Upper lobe of right lung (tissue), 1 donor: ENCODE measurements around the gene IL1RAPL1. TPM values are rescaled to one million over a fixed set of nuclear protein-coding genes. Genes with fewer than 3 reads are reported as not detected.
"Not testable (repeated sequence)": the region's sequence is repeated elsewhere in the genome, so short reads cannot be mapped to it uniquely, and the experiment has no call there.

ENCODE experiments used
- ATAC-seq: fragments of 200-7000 bp; cut with Tn5 transposase; one replicate; pipeline ENCODE4 v1.9.1; 2020; ENCODE audit warnings: mild to moderate bottlenecking, moderate library complexity
- DNase-seq: peaks from one replicate; pipeline ENCODE4 v3.0.0-alpha.2; 2020
- H3K27ac ChIP-seq: fragments of 200-600 bp; one replicate; pipeline ENCODE4 v1.8.0; 2022
- H3K27me3 ChIP-seq: fragments of 200-600 bp; one replicate; pipeline ENCODE4 v1.8.0; 2022; ENCODE audit warnings: mild to moderate bottlenecking
- H3K36me3 ChIP-seq: fragments of 200-600 bp; one replicate; pipeline ENCODE4 v1.8.0; 2022
- H3K4me1 ChIP-seq: fragments of 200-600 bp; one replicate; pipeline ENCODE4 v1.8.0; 2022
- H3K4me3 ChIP-seq: fragments of 200-600 bp; one replicate; pipeline ENCODE4 v1.8.0; 2022; ENCODE audit warnings: mild to moderate bottlenecking
- H3K9me3 ChIP-seq: fragments of 200-600 bp; one replicate; pipeline ENCODE4 v1.8.0; 2022
- intact Hi-C: fragments of 100-400 bp; cut with DNase I; formaldehyde crosslinking; loops from one replicate; pipeline ENCODE4 v1.11.0; 2022
- total RNA-seq: library from RNA; stranded (reverse); fragmentation: NEBNext Ultra II Directional; extraction: Animal tissue kit (Norgen Biotek cat#: 25700); gene quantifications from one replicate; pipeline ENCODE4 v1.2.1, GENCODE V29; 2021
- TF ChIP-seq, protein P1 (sequence below): fragments of 200-600 bp; IDR thresholded peaks from one replicate; pipeline ENCODE4 v1.8.0; 2022; ENCODE audit warnings: antibody characterized with exemption
- donor health status: DM: no; HTN: yes; CAD: no; lungs with severe emphysema.

The IL1RAPL1 gene
- total RNA-seq, 1 donor from 2014 or later: not detected

GRCh38 chrX:29090811-29091210, 503.6 kb downstream of the IL1RAPL1 start:
- no peaks in the 10 kb centered on the region for H3K36me3 ChIP-seq
- no peak for DNase-seq
- H3K27me3 ChIP-seq: no peaks in the 10 kb centered on the region
- no peaks in the 10 kb centered on the region for H3K4me1 ChIP-seq
- no peak overlapping the region for H3K4me3 ChIP-seq
- H3K9me3 ChIP-seq: no peaks in the 10 kb centered on the region
- intact Hi-C loops: no loop called here
- no peak overlapping the region for H3K27ac ChIP-seq
- ATAC-seq: no peak
- TF ChIP-seq, protein P1, sequence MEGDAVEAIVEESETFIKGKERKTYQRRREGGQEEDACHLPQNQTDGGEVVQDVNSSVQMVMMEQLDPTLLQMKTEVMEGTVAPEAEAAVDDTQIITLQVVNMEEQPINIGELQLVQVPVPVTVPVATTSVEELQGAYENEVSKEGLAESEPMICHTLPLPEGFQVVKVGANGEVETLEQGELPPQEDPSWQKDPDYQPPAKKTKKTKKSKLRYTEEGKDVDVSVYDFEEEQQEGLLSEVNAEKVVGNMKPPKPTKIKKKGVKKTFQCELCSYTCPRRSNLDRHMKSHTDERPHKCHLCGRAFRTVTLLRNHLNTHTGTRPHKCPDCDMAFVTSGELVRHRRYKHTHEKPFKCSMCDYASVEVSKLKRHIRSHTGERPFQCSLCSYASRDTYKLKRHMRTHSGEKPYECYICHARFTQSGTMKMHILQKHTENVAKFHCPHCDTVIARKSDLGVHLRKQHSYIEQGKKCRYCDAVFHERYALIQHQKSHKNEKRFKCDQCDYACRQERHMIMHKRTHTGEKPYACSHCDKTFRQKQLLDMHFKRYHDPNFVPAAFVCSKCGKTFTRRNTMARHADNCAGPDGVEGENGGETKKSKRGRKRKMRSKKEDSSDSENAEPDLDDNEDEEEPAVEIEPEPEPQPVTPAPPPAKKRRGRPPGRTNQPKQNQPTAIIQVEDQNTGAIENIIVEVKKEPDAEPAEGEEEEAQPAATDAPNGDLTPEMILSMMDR: no peak

DNA sequence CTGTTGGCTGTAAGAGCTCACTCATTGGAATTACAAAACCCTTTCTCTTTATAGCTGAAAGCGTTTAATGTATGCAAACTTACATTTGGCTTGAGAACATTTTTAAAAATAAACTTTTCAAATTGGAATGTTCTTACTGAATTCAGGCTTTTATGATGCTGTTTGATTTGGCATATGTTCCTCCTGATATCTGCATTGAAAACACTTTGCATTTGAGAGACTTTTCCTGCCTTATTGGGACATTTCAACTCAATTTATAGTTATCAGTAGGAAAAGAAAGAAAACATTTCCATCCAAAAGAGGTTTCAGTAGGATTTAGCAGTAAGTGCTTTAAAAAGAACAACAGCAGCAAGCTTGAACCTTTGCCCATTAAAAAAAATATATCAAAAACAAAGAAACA, 520.0 kb downstream of the IL1RAPL1 start:
- no peaks in the 10 kb centered on the region for H3K9me3 ChIP-seq
- no peak for DNase-seq
- intact Hi-C loops: no loop called here

GRCh38 chrX:29110041-29110440, 522.8 kb downstream of the IL1RAPL1 start:
- DNase-seq: no peak
- intact Hi-C loops: no loop called here
- no peaks in the 10 kb centered on the region for H3K4me1 ChIP-seq
- no peak overlapping the region for H3K27ac ChIP-seq
- no peak overlapping the region for H3K4me3 ChIP-seq
- no peaks in the 10 kb centered on the region for H3K9me3 ChIP-seq
- no peaks in the 10 kb centered on the region for H3K36me3 ChIP-seq
- H3K27me3 ChIP-seq: no peaks in the 10 kb centered on the region
- TF ChIP-seq, protein P1: no peak
- no peak for ATAC-seq

More for the DNA sequence above, 520.0 kb downstream of the IL1RAPL1 start:
- Histone ChIP-seq H3K27ac (no peak overlapping the region), H3K27me3 (no peaks in the 10 kb centered on the region), H3K36me3 (no peaks in the 10 kb centered on the region), H3K4me3 (no peak overlapping the region), H3K4me1 (no peaks in the 10 kb centered on the region)
- TF ChIP-seq, protein P1: no peak
- no peak for ATAC-seq

DNA sequence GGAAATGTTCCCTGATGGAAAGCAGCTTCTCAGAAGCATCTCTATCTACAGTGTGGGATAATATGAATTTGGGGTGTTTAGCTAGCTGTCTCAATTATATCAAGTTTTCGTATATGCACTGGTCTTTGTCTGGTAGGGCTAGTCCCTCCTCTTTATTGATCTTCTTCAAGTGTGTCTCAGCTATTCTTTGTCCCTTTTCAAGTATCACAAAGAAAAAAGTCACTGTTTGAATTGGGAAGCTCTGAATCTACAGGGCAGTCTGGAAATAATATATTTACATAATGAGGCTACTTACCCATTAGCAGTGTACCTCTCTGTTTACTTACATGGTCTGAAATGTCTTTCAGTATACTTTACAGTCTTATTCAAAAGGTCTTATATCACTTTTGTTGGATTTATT, 526.0 kb downstream of the IL1RAPL1 start:
- no peaks in the 10 kb centered on the region for H3K4me1 ChIP-seq

GRCh38 chrX:29122817-29123216, 535.6 kb downstream of the IL1RAPL1 start:
- H3K4me3 ChIP-seq, H3K27me3 ChIP-seq, intact Hi-C loops, H3K4me1 ChIP-seq, H3K9me3 ChIP-seq, ATAC-seq, H3K36me3 ChIP-seq, H3K27ac ChIP-seq, DNase-seq: not testable (repeated sequence)

More for the DNA sequence above, 526.0 kb downstream of the IL1RAPL1 start:
- Histone ChIP-seq H3K27ac (no peak overlapping the region), H3K4me3 (no peak overlapping the region), H3K36me3 (no peaks in the 10 kb centered on the region), H3K9me3 (no peaks in the 10 kb centered on the region), H3K27me3 (no peaks in the 10 kb centered on the region)
- ATAC-seq (no peak), DNase-seq (no peak)
- intact Hi-C loops: no loop called here
- TF ChIP-seq, protein P1: no peak

- H3K27me3 ChIP-seq: no peaks in the 10 kb centered on the region
- no peaks in the 10 kb centered on the region for H3K9me3 ChIP-seq
- H3K36me3 ChIP-seq: no peaks in the 10 kb centered on the region
- H3K4me1 ChIP-seq: no peaks in the 10 kb centered on the region
- no peak overlapping the region for H3K27ac ChIP-seq
- no peak for ATAC-seq
- no peak overlapping the region for H3K4me3 ChIP-seq
- DNase-seq: no peak
- TF ChIP-seq, protein P1: no peak
- intact Hi-C loops: no loop called here
These were observed 543.7 kb downstream of the IL1RAPL1 start for GRCh38 chrX:29130905-29131304.
